Dermis microvascular lymphatic vessel endothelial cell (primary cell): ENCODE results near the gene SMAP1. TPM values are rescaled to one million over a fixed set of nuclear protein-coding genes. Genes with fewer than 3 reads are reported as not detected.

ENCODE experiments used
- DNase-seq, 2 donors: peaks; one replicate each; pipeline versions ENCODE4 v3.0.0 to v3.0.0-alpha.2; 2010; ENCODE audit warnings: low read depth in 2 of 2
- total RNA-seq: library from RNA; depleted of rRNA; stranded (reverse); fragments of >200 nt; gene quantifications from 2 replicates; pipeline ENCODE4 v1.2.1, GENCODE V29; 2014

The SMAP1 gene
- total RNA-seq, 1 donor from 2014 or later = 12.1 TPM

DNA sequence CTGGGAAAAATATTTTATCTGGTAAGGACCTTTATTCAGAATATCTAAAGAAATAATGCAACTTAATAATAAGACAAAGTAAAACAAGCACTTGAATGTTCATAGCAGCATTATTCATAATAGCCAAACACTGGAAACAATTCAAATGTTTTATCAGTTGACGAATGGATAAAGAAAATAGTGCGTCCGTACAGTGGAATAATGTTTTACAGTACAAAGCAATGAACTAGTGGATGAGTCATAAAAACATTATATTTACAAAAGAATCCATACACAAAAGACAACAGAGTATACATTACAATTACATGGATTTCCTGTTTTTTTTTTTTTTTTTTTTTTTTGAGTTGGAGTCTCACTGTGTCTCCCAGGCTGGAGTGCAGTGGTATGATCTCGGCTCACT is 12.7 kb downstream of the SMAP1 start:
- peak in 1 of 2 donors; percentile 26 for DNase-seq

DNA sequence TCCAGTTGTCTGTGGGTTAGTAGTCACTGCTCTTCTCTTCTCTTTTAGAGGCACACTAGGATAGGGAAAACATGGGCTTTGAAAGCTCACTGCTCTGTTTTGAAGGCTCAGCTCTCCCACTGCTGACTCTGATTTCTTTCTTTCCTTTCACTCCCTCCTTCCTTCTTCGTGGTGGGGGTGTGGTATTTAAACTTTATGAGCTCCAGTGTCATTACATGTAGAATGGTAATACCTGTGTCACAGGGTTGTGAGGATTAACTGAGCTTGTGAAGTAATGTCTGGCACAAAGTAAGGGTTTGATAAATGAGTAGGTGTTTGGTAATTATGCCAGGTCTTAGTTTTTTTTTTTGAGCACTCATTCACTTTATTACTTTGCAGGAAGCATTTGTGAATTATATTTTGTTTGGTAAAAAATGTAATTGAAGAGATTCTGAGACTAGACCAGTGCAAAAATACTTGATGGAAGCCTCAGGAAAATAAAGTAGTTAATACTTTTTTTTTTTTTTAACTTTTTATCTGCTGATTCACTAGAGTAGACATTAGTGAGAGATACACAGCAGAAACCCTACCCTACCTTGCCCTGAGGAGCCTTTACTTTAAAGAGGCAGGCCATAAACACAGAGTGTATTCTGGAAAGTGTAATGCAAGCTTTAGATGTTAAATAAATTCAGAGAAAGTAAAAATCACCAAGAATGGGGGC is 17.3 kb downstream of the SMAP1 start:
- no peak for DNase-seq

- DNase-seq = no peak
These were observed 18.0 kb downstream of the SMAP1 start for GRCh38 chr6:70685494-70686180.

DNA sequence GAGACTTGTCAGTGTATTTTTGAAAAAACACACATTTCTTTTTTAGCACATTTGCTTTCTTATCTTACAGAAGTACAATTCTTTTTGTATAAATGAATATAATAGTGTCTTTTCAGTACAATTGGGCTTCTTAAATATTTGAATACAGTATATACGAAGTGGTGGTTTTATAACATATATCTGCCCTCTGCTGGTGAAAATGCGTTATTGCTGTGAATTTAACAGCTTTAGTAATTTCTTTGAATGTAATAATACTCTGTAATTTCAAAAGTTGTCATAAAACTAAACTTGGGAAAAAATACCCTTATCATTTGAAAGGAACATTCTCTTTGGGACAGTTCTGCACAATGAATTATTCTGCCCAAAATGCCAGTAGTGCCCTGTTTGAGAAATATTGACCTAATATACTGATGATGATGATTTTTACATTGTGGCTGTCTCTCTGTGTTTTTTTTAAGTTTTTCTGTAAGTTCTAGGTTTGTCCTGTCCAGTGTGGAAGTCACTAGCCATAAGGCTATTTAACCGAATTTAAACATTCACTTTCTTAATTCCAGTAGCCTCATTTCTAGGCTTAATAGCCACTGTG is 19.0 kb downstream of the SMAP1 start:
- peak; percentile 35 to 51 for DNase-seq

GRCh38 chr6:70693887-70694286 is 26.2 kb downstream of the SMAP1 start:
- no peak for DNase-seq

DNA sequence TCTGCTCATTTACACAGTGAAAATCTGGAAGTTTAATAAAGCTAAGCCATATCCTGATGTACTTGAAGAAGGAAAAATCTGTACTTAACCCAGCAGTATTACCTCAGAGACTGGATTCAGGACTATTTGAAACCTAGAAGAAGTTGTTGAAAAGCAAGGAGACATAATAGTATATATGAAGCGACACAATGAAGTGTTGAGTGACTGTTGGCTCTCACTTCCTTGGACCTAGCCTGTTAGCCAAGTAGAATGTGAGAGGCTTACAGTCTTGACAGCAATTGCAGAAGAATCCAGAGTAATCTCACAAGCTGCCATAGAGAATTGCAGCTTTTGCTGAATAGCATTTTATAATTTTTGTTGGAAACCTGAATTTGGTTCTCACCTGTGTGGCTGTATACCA is 26.7 kb downstream of the SMAP1 start:
- no peak for DNase-seq

GRCh38 chr6:70700922-70701876 is 33.5 kb downstream of the SMAP1 start:
- DNase-seq = no peak

DNA sequence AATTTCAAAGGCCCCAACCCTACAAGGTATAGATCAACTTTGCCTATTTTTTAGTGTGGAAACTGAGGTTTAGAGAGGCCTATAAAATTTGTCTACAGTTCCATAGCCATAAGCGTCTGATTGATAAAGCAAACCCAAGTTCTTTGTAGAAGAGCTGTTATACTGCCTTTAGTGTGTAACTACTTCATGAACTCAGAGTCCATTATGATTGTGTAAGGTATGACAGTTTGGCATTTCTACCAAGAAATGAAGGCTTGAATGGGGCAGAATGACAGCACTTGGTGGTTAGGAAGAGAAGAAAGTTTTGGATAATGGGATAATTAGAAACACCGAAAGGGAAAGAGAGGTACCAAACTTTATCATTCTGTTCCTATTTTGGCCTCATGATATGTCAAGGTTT is 38.1 kb downstream of the SMAP1 start:
- DNase-seq = no peak

DNA sequence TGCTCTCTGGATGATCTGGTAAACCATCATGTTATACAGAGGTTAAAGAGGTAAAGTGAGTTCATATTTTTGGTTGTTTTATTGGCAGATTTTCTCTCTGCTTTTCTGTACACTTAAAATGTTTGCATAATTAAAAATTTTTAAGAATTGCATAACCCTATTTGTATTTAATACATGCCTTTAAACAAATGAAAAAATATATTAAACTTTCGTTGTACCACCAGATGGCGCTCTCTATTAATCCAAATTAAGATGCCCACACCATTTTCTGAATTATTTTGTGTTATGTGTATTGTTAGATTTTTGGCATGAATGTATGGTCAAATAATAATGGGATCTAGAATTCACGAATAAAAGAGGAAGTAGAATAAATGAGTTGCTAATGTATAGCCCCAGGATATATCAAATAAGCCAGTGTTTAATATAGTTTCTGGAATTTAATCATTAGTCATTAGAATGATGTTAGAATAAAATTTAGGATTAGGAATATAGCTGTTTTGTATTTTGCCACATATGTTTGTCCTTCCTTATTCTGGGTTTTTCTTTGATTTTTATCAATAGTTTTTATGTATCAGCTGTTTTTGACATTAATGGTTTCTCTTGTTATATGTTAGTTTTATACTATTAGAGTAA is 38.9 kb downstream of the SMAP1 start:
- DNase-seq = peak; percentile 39 to 56

GRCh38 chr6:70707893-70708292 is 40.2 kb downstream of the SMAP1 start:
- no peak for DNase-seq

- no peak for DNase-seq
These were observed 40.8 kb downstream of the SMAP1 start for GRCh38 chr6:70708448-70708847.

DNA sequence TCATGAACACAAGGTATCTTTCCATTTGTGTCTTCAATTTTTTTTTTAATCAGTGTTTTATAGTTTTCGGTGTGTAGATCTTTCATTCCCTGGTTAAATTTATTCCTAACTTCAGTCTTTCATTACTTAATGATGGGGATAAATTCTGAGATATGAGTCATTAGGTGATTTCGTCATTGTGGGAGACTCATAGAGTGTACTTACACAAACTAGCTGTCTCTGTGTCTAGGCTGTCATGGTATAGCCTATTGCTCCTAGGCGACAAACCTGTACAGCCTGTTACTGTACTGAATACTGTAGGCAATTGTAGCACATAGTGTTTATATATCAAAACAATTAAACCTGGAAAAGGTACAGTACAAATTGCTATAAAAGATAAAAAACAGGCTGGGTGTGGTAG is 42.1 kb downstream of the SMAP1 start:
- peak in 1 of 2 donors; percentile 5 for DNase-seq

DNA sequence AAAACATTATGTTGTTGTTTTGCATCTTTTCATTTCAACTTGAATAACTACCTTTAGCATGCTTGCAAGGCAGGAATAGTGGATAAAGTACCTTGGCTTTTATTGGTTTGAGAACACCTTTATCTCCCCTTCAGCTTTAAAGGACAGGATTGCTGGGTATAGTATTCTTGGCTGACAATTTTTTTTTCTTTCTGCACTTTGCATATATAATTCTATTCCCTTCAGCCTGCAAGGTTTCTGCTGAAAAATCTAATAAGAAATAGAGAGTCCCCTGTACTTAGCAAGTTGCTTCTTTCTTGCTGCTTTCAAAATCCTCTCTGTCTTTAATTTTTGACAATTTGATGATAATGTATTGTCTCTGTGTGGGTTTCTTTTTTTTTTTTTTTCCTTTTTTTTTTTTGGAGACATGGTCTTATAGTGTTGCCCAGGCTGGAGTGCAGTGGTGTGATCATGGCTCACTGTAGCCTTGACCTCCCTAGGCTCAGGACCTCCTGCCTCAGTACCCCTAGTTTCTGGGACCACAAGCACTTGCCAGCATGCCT is 47.1 kb downstream of the SMAP1 start:
- no peak for DNase-seq

DNA sequence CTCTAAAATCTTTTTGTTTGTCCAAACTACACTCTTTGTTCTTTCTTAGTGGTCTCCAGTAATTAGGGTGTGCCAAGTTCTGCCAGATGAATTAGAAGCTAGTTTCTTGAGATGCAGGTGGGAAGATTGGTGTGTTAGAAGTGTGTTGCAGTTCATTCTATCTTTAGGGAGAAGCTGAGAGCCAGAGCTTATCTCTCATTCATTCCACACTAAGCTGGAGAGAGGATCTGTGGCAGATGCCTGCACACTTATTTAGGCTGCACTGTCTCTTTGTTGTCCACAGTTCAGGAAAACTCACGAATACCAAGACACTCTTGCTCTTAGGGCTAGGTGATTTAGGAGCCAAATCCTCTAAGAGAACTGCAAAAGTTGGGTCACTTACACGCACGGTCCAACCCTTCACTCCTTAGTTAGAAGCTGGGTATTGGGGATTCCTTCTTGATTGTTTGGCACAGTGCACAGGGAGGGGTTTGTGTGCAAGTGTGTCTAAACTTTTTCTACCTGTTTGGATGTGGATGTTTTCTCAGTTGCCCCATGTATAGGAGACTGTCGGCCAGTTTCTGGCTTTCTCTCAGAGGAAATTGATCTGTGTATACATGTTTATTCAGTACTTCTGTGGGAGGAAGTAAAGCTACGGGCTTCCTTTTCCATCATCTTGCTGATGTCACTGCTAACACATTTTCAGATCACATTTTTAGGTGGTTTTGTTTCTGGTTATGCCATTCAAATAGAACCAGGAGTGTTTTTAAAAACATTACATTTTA is 49.5 kb downstream of the SMAP1 start:
- DNase-seq = peak; percentile 64 to 72

DNA sequence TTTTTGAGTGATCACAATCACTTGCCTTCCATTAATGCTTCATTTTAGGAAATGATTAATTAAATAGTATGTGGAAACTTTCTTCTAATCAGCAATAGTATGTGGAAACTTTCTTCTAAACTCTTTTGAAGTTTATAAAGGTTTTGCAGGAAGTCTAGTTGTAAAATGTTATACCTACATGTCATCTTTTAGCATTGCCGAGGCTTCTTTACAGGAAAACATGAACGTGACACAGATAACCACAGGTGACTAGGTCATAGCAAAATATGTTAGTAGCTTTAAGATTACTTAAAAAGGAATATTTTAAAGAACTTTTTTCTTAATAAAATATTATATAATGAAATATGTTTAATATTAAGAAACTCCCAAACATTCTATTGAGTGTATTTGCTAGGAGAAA is 56.8 kb downstream of the SMAP1 start:
- no peak for DNase-seq

- no peak for DNase-seq
These were observed 58.2 kb downstream of the SMAP1 start for GRCh38 chr6:70725817-70726415.

- no peak for DNase-seq
These were observed 66.7 kb downstream of the SMAP1 start for GRCh38 chr6:70734381-70734780.

- no peak for DNase-seq
These were observed 67.3 kb downstream of the SMAP1 start for GRCh38 chr6:70734979-70735378.

DNA sequence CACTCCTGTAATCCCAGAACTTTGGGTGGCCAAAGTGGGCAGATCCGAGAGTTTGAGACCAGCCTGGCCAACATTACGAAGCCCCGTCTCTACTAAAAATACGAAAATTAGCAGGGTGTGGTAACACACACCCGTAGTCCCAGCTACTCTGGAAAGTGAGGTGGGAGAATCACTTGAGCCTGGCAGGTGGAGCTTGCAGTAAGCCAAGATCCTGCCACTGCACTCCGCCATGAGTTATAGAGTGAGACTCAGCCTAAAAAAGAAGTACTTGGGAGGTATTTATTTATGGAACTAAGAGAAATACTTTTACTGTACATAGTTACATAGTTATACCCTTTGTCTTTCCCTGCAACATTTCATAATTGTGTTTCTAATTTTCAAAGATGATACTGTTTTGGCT is 67.8 kb downstream of the SMAP1 start:
- DNase-seq = no peak

GRCh38 chr6:70738028-70738427 is 70.3 kb downstream of the SMAP1 start:
- no peak for DNase-seq
